ENCODE data around the gene NHSL1.

Gene NHSL1

GRCh38 chr6:138418118-138418742 is 81.1 kb downstream of the NHSL1 start:
- TF ChIP-seq POLR2AphosphoS5 (IDR thresholded peaks at IDR 0.05; ENCODE audit: low read depth, low read length): no peak; the same call in none of the 2 replicates
- TF ChIP-seq FOXP2 (optimal IDR thresholded peaks at IDR 0.05; ENCODE audit: borderline replicate concordance, extremely low read depth, extremely low read length, insufficient read depth): no peak
- no peak for TF ChIP-seq REST (IDR thresholded peaks at IDR 0.05; ENCODE audit: insufficient read depth in 1 of 2, low read depth in 2 of 2, low read length in 2 of 2)
- TF ChIP-seq TAF1 (IDR thresholded peaks at IDR 0.05; ENCODE audit: borderline replicate concordance, insufficient read depth, low read length): no peak
- TF ChIP-seq SIN3A (IDR thresholded peaks at IDR 0.05; ENCODE audit: borderline replicate concordance, insufficient read depth, low read length): no peak

- TF ChIP-seq TAF1 (IDR thresholded peaks at IDR 0.05; ENCODE audit: borderline replicate concordance, insufficient read depth, low read length) (no peak), FOXP2 (optimal IDR thresholded peaks at IDR 0.05; ENCODE audit: borderline replicate concordance, extremely low read depth, extremely low read length, insufficient read depth) (no peak), POLR2AphosphoS5 (IDR thresholded peaks at IDR 0.05; ENCODE audit: low read depth, low read length) (no peak), REST (IDR thresholded peaks at IDR 0.05; ENCODE audit: insufficient read depth in 1 of 2, low read depth in 2 of 2, low read length in 2 of 2) (no peak), SIN3A (IDR thresholded peaks at IDR 0.05; ENCODE audit: borderline replicate concordance, insufficient read depth, low read length) (no peak)
Observed at GRCh38 chr6:138417493-138418117, 81.7 kb downstream of the NHSL1 start.

- TF ChIP-seq REST (IDR thresholded peaks at IDR 0.05; ENCODE audit: insufficient read depth in 1 of 2, low read depth in 2 of 2, low read length in 2 of 2) (no peak), SIN3A (IDR thresholded peaks at IDR 0.05; ENCODE audit: borderline replicate concordance, insufficient read depth, low read length) (no peak), TAF1 (IDR thresholded peaks at IDR 0.05; ENCODE audit: borderline replicate concordance, insufficient read depth, low read length) (no peak), FOXP2 (optimal IDR thresholded peaks at IDR 0.05; ENCODE audit: borderline replicate concordance, extremely low read depth, extremely low read length, insufficient read depth) (no peak), POLR2AphosphoS5 (IDR thresholded peaks at IDR 0.05; ENCODE audit: low read depth, low read length) (no peak)
Observed at GRCh38 chr6:138416206-138416605, 83.1 kb downstream of the NHSL1 start.

GRCh38 chr6:138415125-138415524 is 84.2 kb downstream of the NHSL1 start:
- TF ChIP-seq REST (IDR thresholded peaks at IDR 0.05; ENCODE audit: insufficient read depth in 1 of 2, low read depth in 2 of 2, low read length in 2 of 2) (no peak), POLR2AphosphoS5 (IDR thresholded peaks at IDR 0.05; ENCODE audit: low read depth, low read length) (no peak), FOXP2 (optimal IDR thresholded peaks at IDR 0.05; ENCODE audit: borderline replicate concordance, extremely low read depth, extremely low read length, insufficient read depth) (no peak), SIN3A (IDR thresholded peaks at IDR 0.05; ENCODE audit: borderline replicate concordance, insufficient read depth, low read length) (no peak), TAF1 (IDR thresholded peaks at IDR 0.05; ENCODE audit: borderline replicate concordance, insufficient read depth, low read length) (no peak)
